Heart right ventricle (tissue), 16 donors: ENCODE results near the gene CSHL1. TPM values are rescaled to one million over a fixed set of nuclear protein-coding genes. Genes with fewer than 3 reads are reported as not detected.
A peak's percentile ranks its signal among the peaks of the same experiment; 100 is the strongest.
"Not testable (repeated sequence)": the region's sequence is repeated elsewhere in the genome, so short reads cannot be mapped to it uniquely, and the experiment has no call there.

ENCODE experiments used
- ATAC-seq, 8 donors: fragments of 200-7000 bp; cut with Tn5 transposase; one replicate each; pipeline ENCODE4 v1.9.1; 2020; ENCODE audit warnings: mild to moderate bottlenecking in 8 of 8, moderate library complexity in 8 of 8, moderate number of reproducible peaks in 1 of 8
- DNase-seq, 2 donors: peaks; one replicate each; pipeline ENCODE4 v3.0.0-alpha.2; 2020
- H3K27ac ChIP-seq, 10 donors: fragments of 200-600 bp; sonication (generic) in 2 of 10; one replicate each; pipeline versions ENCODE4 v1.5.0 to v1.8.0; 2020 to 2022; ENCODE audit warnings: mild to moderate bottlenecking in 3 of 10
- H3K27me3 ChIP-seq, 7 donors: fragments of 200-600 bp; one replicate each; pipeline ENCODE4 v1.8.0; 2021 to 2022; ENCODE audit warnings: mild to moderate bottlenecking in 2 of 7
- H3K36me3 ChIP-seq, 9 donors: fragments of 200-600 bp; sonication (generic) in 1 of 9; one replicate each; pipeline versions ENCODE4 v1.5.0 to v1.8.0; 2020 to 2022; ENCODE audit warnings: mild to moderate bottlenecking in 2 of 9
- H3K4me1 ChIP-seq, 9 donors: fragments of 200-600 bp; sonication (generic) in 1 of 9; one replicate each; pipeline versions ENCODE4 v1.5.0 to v1.8.0; 2020 to 2022; ENCODE audit warnings: mild to moderate bottlenecking in 4 of 9
- H3K4me3 ChIP-seq, 10 donors: fragments of 200-600 bp; sonication (generic) in 2 of 10; one replicate each; pipeline versions ENCODE4 v1.5.0 to v1.8.0; 2020 to 2022; ENCODE audit warnings: mild to moderate bottlenecking in 7 of 10, moderate library complexity in 2 of 10
- H3K9me3 ChIP-seq, 11 donors: fragments of 200-600 bp in 10 of 11; sonication (generic) in 2 of 11; one replicate each; pipeline versions ENCODE4 v1.5.0 to v1.8.0; 2013 to 2022; ENCODE audit warnings: mild to moderate bottlenecking in 2 of 11, control low read depth in 1 of 11, moderate library complexity in 1 of 11
- whole genome bisulfite sequencing, 2 donors: extraction: QIAGEN DNeasy Blood & Tissue Kit; methylation state at CpG; one replicate each; pipeline ENCODE4 v1.1.7; 2013; ENCODE audit warnings: inconsistent platforms in 1 of 2; 5-methylcytosine and 5-hydroxymethylcytosine counted together
- intact Hi-C, 10 donors: fragments of 100-400 bp; cut with DNase I; formaldehyde crosslinking; loops; one replicate each; pipeline versions ENCODE4 v1.11.1 to v1.14.2; 2022
- polyA plus RNA-seq, 2 donors: library from polyadenylated mRNA; stranded (reverse); fragments of 200-250 nt; gene quantifications; one replicate each; pipeline ENCODE4 v1.2.3, GENCODE V29; 2013
- total RNA-seq, 10 donors: library from RNA; stranded (reverse); fragmentation: NEBNext Ultra II Directional in 3 of 10; extraction: Animal tissue kit (Norgen Biotek cat#: 25700) in 3 of 10; gene quantifications; one replicate each; pipeline versions ENCODE4 v1.2.1 to v1.2.4, GENCODE V29; 2021 to 2023
- TF ChIP-seq, protein P1 (sequence below), 9 donors: fragments of 200-600 bp; sonication (generic) in 2 of 9; IDR thresholded peaks; one replicate each; pipeline versions ENCODE4 v1.5.0 to v1.8.0; 2021 to 2022; ENCODE audit warnings: antibody characterized with exemption in 9 of 9, mild to moderate bottlenecking in 5 of 9, moderate library complexity in 1 of 9
- donor health status: Arrhythmogenic right ventricular cardiomyopathy.
- donor health status: ischemic (EF 13 %, LVEDD 7.1; RV severe dilation, severe dysfunction).
- donor health status: healthy with polysubstance abuse.
- donor health status: DM: no; HTN: yes; CAD: no.
- donor health status: DM: no; HTN: no; CAD: no.
- donor health status: ischemic (EF 25% LVEDD 6.9; RV normal size, moderate dysfunction).
- donor health status: ischemic (EF 25% LVEDD 5.7; RV mildly dilated, moderate dysfunction).
- donor health status: healthy.
- donor health status: DM: yes; HTN: yes; CAD: no.
- donor health status: Ischemic cardiomyopathy.
- donor health status: ischemic (EF 35%, LVEDD 5.7; RV mildly dilated, moderate dysfunction).
- donor health status: nonischemic (EF 11% LVEDD 7.7; RV severe dilation, severe dysfunction).
- donor health status: DM: yes; HTN: yes; CAD: no.
- donor health status: PGD.
- donor health status: ischemic (EF 29% LVEDD 5.4; RV normal size, mild dysfunction).
- donor health status: nonischemic (EF 23%, LVEDD 6.1; RV moderate dilation, normal function).

The CSHL1 gene
- total and polyA plus RNA-seq, 12 donors: not detected

DNA sequence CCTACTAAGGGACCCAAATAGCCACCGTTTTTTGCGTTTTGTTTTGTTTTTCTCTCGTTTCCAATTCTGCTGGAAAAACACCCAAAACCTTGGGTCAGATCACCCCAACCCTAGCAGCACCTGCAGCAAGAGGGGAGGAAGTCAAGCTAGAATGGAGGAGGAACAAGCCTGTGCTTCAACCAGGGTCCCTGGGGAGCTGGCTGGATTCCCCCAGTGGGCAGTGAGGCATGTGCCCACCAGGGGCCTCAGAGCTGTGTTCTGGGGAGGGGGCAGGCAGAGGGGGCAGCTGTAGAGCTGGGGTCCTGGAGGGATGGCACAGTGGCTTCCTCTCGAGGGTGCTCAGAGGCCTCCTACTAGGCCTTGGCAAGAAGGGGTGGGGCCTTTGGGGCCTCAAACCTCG is 14.6 kb upstream of the CSHL1 start:
- Histone ChIP-seq H3K27ac (no peak overlapping the region), H3K9me3 (no peaks in the 10 kb centered on the region), H3K4me1 (peaks cover 0 to 9% (median 5%) of the 10 kb centered on the region in 9 donors), H3K4me3 (no peak overlapping the region), H3K27me3 (no peaks in the 10 kb centered on the region), H3K36me3 (peaks cover 0 to 12% (median 0%) of the 10 kb centered on the region in 9 donors)
- DNase-seq: no peak
- 84 to 86% methylated on average over 5 of the region's 5 CpGs for WGBS, 2 donors
- intact Hi-C loops: no loop called here
- ATAC-seq: no peak
- TF ChIP-seq, protein P1, sequence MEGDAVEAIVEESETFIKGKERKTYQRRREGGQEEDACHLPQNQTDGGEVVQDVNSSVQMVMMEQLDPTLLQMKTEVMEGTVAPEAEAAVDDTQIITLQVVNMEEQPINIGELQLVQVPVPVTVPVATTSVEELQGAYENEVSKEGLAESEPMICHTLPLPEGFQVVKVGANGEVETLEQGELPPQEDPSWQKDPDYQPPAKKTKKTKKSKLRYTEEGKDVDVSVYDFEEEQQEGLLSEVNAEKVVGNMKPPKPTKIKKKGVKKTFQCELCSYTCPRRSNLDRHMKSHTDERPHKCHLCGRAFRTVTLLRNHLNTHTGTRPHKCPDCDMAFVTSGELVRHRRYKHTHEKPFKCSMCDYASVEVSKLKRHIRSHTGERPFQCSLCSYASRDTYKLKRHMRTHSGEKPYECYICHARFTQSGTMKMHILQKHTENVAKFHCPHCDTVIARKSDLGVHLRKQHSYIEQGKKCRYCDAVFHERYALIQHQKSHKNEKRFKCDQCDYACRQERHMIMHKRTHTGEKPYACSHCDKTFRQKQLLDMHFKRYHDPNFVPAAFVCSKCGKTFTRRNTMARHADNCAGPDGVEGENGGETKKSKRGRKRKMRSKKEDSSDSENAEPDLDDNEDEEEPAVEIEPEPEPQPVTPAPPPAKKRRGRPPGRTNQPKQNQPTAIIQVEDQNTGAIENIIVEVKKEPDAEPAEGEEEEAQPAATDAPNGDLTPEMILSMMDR (IDR thresholded peaks at IDR 0.05): no peak

DNA sequence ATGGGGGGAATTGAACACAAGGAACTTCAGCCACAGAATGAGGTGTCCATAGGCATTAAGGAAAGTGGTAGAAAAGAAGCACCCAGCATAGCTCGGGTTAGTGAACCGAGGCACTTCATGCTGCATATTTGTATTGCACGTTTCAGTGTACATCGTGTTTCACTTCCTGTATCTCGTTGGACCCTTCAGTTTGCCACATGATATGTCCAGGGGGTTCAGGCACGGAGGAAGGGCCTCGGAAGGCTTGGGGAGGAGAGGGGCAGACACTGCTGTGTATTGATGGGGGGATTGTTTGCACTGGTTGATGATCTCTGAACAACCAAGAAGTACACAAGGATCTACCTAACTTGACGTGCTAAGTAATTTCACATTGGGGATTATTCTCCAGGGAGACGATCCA is 11.3 kb upstream of the CSHL1 start:
- intact Hi-C loops: loop anchor here in 1 of 10 donors (5.0 kb wide), 1 partner anchor 210 kb away; the partner anchor contains the start of gene ERN1
- H3K27me3 ChIP-seq, H3K27ac ChIP-seq, ATAC-seq, H3K9me3 ChIP-seq, H3K36me3 ChIP-seq, DNase-seq, H3K4me3 ChIP-seq: not testable (repeated sequence)
- 78 to 81% methylated on average over 9 of the region's 9 CpGs for WGBS, 2 donors
- peaks cover 0 to 10% (median 0%) of the 10 kb centered on the region in 9 donors for H3K4me1 ChIP-seq

- H3K4me1 ChIP-seq: peaks cover 0 to 10% (median 0%) of the 10 kb centered on the region in 9 donors
- not testable (repeated sequence) for ATAC-seq, H3K27me3 ChIP-seq, H3K36me3 ChIP-seq, DNase-seq, H3K9me3 ChIP-seq, H3K27ac ChIP-seq, H3K4me3 ChIP-seq
- intact Hi-C loops: loop anchor here in 1 of 10 donors (5.0 kb wide), 1 partner anchor 212 kb away; the partner anchor contains the start of gene ERN1
- WGBS, 2 donors: 92 to 96% methylated on average over 5 of the region's 5 CpGs
Measured at GRCh38 chr17:63920779-63921178, 9.7 kb upstream of the CSHL1 start.

GRCh38 chr17:63920050-63920449 is 9.0 kb upstream of the CSHL1 start:
- intact Hi-C loops: loop anchor here in 1 of 10 donors (5.0 kb wide), 1 partner anchor 212 kb away; the partner anchor contains the start of gene ERN1
- H3K36me3 ChIP-seq, H3K27me3 ChIP-seq, H3K4me3 ChIP-seq, H3K27ac ChIP-seq, DNase-seq, ATAC-seq, H3K9me3 ChIP-seq: not testable (repeated sequence)
- peaks cover 0 to 10% (median 0%) of the 10 kb centered on the region in 9 donors for H3K4me1 ChIP-seq
- 89% methylated on average over 6 of the region's 6 CpGs for WGBS, 2 donors

DNA sequence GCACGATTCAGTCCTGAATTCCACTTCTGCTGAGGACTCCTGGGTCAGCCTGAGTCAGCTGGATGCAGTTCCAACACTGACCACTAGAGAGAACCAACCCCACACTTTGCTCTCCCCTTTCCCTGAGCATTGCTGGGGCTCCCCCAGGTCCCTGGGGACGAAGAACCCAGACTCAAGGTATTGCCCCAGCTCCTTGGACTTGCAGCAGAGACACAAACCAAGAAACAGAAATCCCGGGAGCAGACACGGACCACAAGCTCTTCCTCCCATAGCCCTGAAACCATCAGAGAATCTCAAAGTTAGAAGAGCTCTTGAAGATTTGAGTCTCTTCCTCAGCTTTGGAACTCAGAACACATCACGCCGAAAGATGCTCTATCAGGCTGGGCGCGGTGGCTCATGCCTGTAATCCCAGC is 8.3 kb upstream of the CSHL1 start:
- peaks cover 0 to 6% (median 0%) of the 10 kb centered on the region in 7 donors for H3K27me3 ChIP-seq
- H3K36me3 ChIP-seq: no peaks in the 10 kb centered on the region
- DNase-seq (peak in 1 of 2 donors; percentile 51), ATAC-seq (peak; percentile 81 to 91 (median 87))
- WGBS, 2 donors: 39 to 40% methylated on average over 8 of the region's 8 CpGs
- H3K27ac ChIP-seq: no peak overlapping the region
- intact Hi-C loops: loop anchor here (1.0 to 10.0 kb wide), 16 partner anchors 27 to 365 kb away; partner anchors contain the start of genes ERN1 (in 5 of the 10) and ICAM2 (in 1 of the 10)
- H3K4me3 ChIP-seq: no peak overlapping the region
- no peaks in the 10 kb centered on the region for H3K9me3 ChIP-seq
- peaks cover 0 to 10% (median 0%) of the 10 kb centered on the region in 9 donors for H3K4me1 ChIP-seq
- TF ChIP-seq, protein P1 (IDR thresholded peaks at IDR 0.05): peak; percentile 88 to 97 (median 92)

GRCh38 chr17:63918789-63919305 is 7.8 kb upstream of the CSHL1 start, which contains the start of gene GH1:
Gene GH1 (minus strand): TSS chr17:63918839. CDS start chr17:63918776, 63 bp downstream.
- H3K36me3 ChIP-seq, H3K27ac ChIP-seq, ATAC-seq, H3K27me3 ChIP-seq, DNase-seq, H3K9me3 ChIP-seq, H3K4me3 ChIP-seq: not testable (repeated sequence)
- intact Hi-C loops: loop anchor here (1.0 to 10.0 kb wide), 16 partner anchors 28 to 366 kb away; partner anchors contain the start of genes ERN1 (in 5 of the 10) and ICAM2 (in 1 of the 10)
- H3K4me1 ChIP-seq: peaks cover 0 to 10% (median 0%) of the 10 kb centered on the region in 9 donors
- WGBS, 2 donors: 40 to 56% methylated on average over 10 of the region's 10 CpGs
